Panc1 (cell line): Measurements from ENCODE around the gene SNCB. TPM values are rescaled to one million over a fixed set of nuclear protein-coding genes. Genes with fewer than 3 reads are reported as not detected.

ENCODE experiments used
- ATAC-seq: fragments of 200-7000 bp; cut with Tn5 transposase; 2 replicates; pipeline ENCODE4 v1.9.1; 2020; ENCODE audit warnings: mild to moderate bottlenecking, moderate library complexity
- BruUV-seq: library from RNA; stranded (reverse); fragments of 400-500 nt; replicated peaks from 2 replicates; lab custom pipeline; 2021; lab: Mats Ljungman, UMichigan
- CTCF ChIA-PET: fragments of 300-600 bp; sonication (Branson Sonifier 250); formaldehyde crosslinking; loops from one replicate; lab custom pipeline; 2022; ENCODE audit warnings: antibody characterized with exemption; lab: Charles Lee
- POLR2A ChIA-PET: fragments of 300-600 bp; sonication (Branson Sonifier 250); formaldehyde crosslinking; loops from one replicate; lab custom pipeline; 2022; ENCODE audit warnings: antibody characterized with exemption; lab: Charles Lee
- DNase-seq: peaks from one replicate; pipeline ENCODE4 v3.0.0-alpha.2; 2010; ENCODE audit warnings: low read depth, low spot score
- H3K27ac ChIP-seq: 2 replicates; pipeline ENCODE4 v1.5.1; 2011; ENCODE audit warnings: mild to moderate bottlenecking, low read length, inconsistent platforms
- H3K27me3 ChIP-seq: fragments of 200-500 bp; sonication (Bioruptor generic); 2 replicates; pipeline ENCODE4 v1.6.0; 2014; ENCODE audit warnings: low read length, inconsistent platforms; ENCODE audit not compliant: control insufficient read depth, insufficient read depth
- H3K36me3 ChIP-seq: fragments of 200-500 bp; sonication (Bioruptor generic); 2 replicates; pipeline ENCODE4 v1.5.1; 2014; ENCODE audit warnings: inconsistent platforms, mild to moderate bottlenecking, low read length, moderate library complexity; ENCODE audit not compliant: control insufficient read depth, insufficient read depth
- H3K4me1 ChIP-seq: 2 replicates; pipeline ENCODE4 v1.5.1; 2011; ENCODE audit warnings: inconsistent platforms, mild to moderate bottlenecking, low read length, moderate library complexity; ENCODE audit not compliant: control insufficient read depth, insufficient read depth
- H3K4me3 ChIP-seq, 2 experiments: 2 replicates each; pipeline ENCODE4 v1.5.1; 2011 to 2012; ENCODE audit warnings: low read depth in 2 of 2, low read length in 2 of 2, mild to moderate bottlenecking in 2 of 2, inconsistent platforms in 1 of 2, moderate library complexity in 1 of 2
- H3K9me3 ChIP-seq: fragments of 200-500 bp; sonication (Bioruptor generic); 2 replicates; pipeline ENCODE4 v1.5.1; 2014; ENCODE audit warnings: low read depth, mild to moderate bottlenecking, inconsistent platforms, low read length, moderate library complexity; ENCODE audit not compliant: control insufficient read depth, insufficient read depth
- CTCF ChIP-seq: fragments of 450-650 bp; IDR thresholded peaks from 2 replicates; pipeline ENCODE4 v1.5.1; 2017; ENCODE audit warnings: mild to moderate bottlenecking
- POLR2AphosphoS5 ChIP-seq: IDR thresholded peaks from 2 replicates; pipeline ENCODE4 v1.6.1; 2012; ENCODE audit warnings: mild to moderate bottlenecking, low read depth, low read length, moderate library complexity
- REST ChIP-seq, 2 experiments: IDR thresholded peaks; 2 replicates each; pipeline ENCODE4 v1.6.1; 2011 to 2012; ENCODE audit warnings: low read depth in 2 of 2, control low read depth in 1 of 2, low read length in 1 of 2, mild to moderate bottlenecking in 1 of 2, moderate library complexity in 1 of 2; ENCODE audit not compliant: insufficient read depth in 1 of 2
- SIN3A ChIP-seq: IDR thresholded peaks from 2 replicates; pipeline ENCODE4 v1.6.1; 2012; ENCODE audit warnings: low read depth, mild to moderate bottlenecking, low read length, moderate library complexity, borderline replicate concordance; ENCODE audit not compliant: insufficient read depth
- TCF7L2 ChIP-seq: IDR thresholded peaks from 2 replicates; pipeline ENCODE4 v1.6.1; 2011; ENCODE audit warnings: mild to moderate bottlenecking, low read depth, low read length, inconsistent platforms
- in situ Hi-C: cut with HindIII; loops from 2 replicates; pipeline ENCODE4 v1.10.0; 2016; ENCODE audit warnings: low sequenced_read_pairs, low pct_unique_long_range_greater_than_20kb
- intact Hi-C: fragments of 100-400 bp; cut with micrococcal nuclease; formaldehyde crosslinking; loops from one replicate; pipeline ENCODE4 v1.10.0; 2022; ENCODE audit not compliant: unreplicated experiment
- total RNA-seq: library from RNA; stranded (reverse); gene quantifications from one replicate; pipeline ENCODE4 v1.2.1, GENCODE V29; 2021; ENCODE audit not compliant: unreplicated experiment

Gene SNCB
- total RNA-seq, 1 experiment from 2014 or later: 0.77 TPM

GRCh38 chr5:176596069-176596644 lies 34.2 kb downstream of the SNCB start:
- POLR2A ChIA-PET: no interaction called here
- no peaks in the 10 kb centered on the region for H3K36me3 ChIP-seq
- intact Hi-C loops: no loop called here

GRCh38 chr5:176595386-176595943 lies 34.9 kb downstream of the SNCB start:
- in situ Hi-C loops: no loop called here

More at GRCh38 chr5:176596069-176596644, 34.2 kb downstream of the SNCB start:
- Histone ChIP-seq H3K9me3 (no peaks in the 10 kb centered on the region), H3K27ac (no peak overlapping the region), H3K4me1 (no peaks in the 10 kb centered on the region), H3K4me3 (no peak overlapping the region), H3K27me3 (no peaks in the 10 kb centered on the region)
- DNase-seq: no peak
- ATAC-seq: no peak
- in situ Hi-C loops: no loop called here
- TF ChIP-seq SIN3A: no peak
- no peak for TF ChIP-seq TCF7L2
- no peak for TF ChIP-seq POLR2AphosphoS5
- no peak for TF ChIP-seq CTCF
- no peak for TF ChIP-seq REST (IDR thresholded peaks at IDR 0.05; ENCODE audit: insufficient read depth in 1 of 2, low read depth in 2 of 2, low read length in 1 of 2)
- CTCF ChIA-PET: no interaction called here
- no TSS peak for BruUV-seq

More at GRCh38 chr5:176595386-176595943, 34.9 kb downstream of the SNCB start:
- no peak for TF ChIP-seq CTCF
- no peak for TF ChIP-seq TCF7L2
- TF ChIP-seq SIN3A: no peak
- no peak for TF ChIP-seq POLR2AphosphoS5
- no peak for TF ChIP-seq REST (IDR thresholded peaks at IDR 0.05; ENCODE audit: insufficient read depth in 1 of 2, low read depth in 2 of 2, low read length in 1 of 2)
- no TSS peak for BruUV-seq
- ATAC-seq: no peak; the same call in 1 of the 2 replicates
- CTCF ChIA-PET: no interaction called here
- H3K27me3 ChIP-seq: no peaks in the 10 kb centered on the region
- POLR2A ChIA-PET: no interaction called here
- H3K36me3 ChIP-seq: no peaks in the 10 kb centered on the region
- no peak overlapping the region for H3K27ac ChIP-seq
- no peaks in the 10 kb centered on the region for H3K4me1 ChIP-seq
- intact Hi-C loops: no loop called here
- H3K9me3 ChIP-seq: no peaks in the 10 kb centered on the region
- DNase-seq: no peak
- H3K4me3 ChIP-seq: no peak overlapping the region
